HK-2 (cell line): ENCODE measurements around the gene SUMO4.
"Not testable (repeated sequence)": the region's sequence is repeated elsewhere in the genome, so short reads cannot be mapped to it uniquely, and the experiment has no call there.

Experiments used
- DNase-seq: peaks from one replicate; pipeline ENCODE4 v3.0.0-alpha.2; 2018; ENCODE audit not compliant: unreplicated experiment

Gene SUMO4

DNA sequence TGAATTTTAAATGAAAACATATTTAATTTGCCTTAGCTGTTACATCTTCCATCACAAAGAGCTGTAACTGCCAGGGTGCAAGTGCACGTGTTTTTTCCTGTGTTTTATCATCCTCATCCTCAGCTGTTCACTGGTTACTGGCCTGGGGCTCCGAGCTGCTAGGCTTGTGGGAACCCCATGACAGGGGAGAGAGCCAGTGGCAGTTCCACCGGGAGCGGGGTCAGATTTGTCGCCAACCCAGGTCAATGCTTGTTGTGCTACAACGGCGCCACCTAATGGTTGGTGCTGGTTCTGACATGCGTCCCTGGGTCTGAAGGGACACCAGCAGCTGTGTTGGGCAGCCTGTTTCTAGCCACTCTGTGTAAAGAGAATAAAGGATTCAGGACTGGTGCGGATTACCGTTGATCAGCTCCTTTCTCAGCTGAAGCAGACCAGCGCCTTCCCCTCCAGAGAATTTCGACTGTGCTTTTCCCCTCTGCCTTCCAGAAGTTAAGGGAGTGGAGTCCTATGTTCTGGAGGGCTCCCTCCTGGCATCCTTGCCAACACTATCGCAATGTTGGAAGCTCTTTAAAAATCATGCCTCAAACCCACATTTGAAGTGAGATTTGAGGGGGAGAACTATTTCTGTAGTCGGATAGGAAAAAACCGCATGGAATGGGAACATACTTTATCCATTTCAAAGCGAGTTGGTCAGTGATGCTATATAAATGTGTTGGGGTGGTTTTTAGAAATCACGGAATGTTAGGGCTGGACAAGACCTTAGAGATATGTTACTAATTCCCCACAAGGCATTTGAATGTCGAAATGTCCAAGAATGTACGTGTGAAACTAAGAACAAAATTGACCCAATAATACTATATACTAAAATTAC is 32.1 kb downstream of the SUMO4 start:
- peak; percentile 91 for DNase-seq

DNA sequence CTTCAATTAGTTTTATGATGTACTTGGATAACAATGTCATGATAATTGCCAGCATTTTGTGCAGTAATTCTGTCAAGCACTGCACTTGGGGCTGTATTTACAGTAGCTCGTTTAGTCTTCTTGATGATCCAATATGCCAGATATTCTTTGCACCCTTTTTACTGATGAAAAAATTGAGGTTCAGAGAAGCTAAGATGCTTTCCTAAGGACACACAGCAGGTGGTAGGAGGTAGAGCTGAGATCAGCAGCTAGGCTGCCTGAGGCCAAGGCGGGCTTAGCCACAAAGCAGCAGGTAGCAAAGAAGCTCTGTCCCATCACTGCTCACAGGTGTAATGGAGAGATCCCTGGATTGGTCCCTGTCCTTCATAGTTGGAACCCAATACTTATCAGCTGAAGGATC is 33.3 kb downstream of the SUMO4 start:
- no peak for DNase-seq

DNA sequence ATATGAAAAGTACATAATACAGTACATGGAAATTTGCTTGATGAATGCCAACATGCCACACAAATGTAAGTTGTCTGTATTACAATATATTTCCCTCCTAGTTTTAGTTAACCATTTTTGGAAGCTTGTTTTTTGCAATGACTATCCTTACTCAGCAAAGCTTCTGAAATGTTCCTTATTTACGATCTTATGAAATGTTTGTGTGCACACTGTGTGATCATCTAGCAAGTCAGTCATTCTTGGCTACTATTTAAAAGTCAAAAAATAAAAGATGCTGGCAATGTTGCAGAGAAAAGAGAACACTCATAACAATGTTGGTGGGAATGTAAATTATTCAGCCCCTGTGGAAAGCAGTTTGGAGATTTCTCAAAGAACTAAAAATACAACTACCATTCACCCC is 33.8 kb downstream of the SUMO4 start:
- DNase-seq, result no peak

DNA sequence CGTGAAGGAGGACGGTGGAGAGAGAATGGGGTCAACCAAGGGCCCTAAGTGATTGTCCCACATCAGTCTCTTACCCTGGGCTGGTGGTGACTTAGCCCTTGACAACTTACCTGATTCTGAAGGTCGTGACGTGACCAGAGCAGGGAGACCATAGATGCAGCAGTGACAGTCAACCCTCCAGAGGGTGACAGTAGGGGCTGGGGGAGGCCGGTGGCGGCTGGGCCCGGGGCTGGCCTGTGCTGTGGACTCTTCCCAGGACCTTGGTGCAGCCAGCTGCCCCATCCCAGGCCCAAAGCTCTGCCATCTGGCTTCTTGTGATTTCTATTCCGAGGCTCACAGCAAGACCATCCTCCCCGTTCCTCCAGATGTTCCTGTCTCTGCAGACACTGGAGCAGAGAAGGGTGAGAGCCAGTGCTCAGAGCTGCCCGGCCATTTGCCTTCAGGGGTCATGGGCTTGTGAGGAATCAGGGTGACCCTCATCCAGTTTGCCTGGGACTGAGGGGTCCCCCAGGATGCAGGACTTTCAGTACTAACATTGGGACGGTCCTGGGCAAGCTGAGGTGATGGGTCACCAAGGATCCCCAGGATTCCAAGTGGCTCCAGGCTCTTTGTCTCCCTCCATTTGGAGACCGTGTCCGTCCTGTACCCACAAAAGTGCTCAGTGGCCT is 36.0 kb downstream of the SUMO4 start:
- no peak for DNase-seq

DNA sequence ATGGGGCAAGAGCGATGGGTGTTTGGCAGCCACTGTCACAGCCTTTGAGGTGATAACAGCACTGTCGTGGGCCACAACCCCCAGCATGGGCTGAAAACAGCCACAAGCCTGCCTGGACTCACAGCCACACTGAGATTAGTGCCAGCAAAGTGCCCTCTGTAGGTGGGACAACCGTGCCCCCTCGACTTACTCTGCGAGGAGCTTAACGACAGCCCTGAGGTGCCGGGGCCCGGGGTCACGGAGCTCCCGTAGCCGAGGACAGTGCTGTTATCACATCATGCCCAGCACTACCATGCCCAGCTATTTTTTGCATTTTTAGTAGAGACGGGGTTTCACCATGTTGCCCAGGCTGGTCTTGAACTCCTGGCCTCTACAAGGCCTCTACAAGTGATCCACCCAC is 36.6 kb downstream of the SUMO4 start:
- DNase-seq, result no peak

GRCh38 chr6:149437212-149437611 is 37.1 kb downstream of the SUMO4 start:
- no peak for DNase-seq

DNA sequence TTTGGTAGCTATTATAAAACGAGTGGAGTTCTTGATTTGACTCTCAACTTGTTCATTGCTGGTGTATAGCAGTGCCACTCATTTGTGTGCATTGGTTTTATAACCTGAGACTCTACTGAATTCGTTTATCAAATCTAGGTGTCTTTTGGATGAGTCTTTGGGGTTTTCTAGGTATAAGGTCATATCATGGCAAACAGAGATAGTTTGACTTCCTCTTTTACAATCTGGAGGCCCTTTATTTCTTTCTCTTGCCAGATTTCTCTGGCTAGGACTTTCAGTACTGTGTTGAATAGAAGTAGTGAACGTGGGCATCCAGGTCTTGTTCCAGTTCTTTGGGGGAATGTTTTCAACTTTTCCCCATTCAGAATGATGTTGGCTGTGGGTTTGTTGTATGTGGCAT is 38.8 kb downstream of the SUMO4 start:
- DNase-seq, result no peak

DNA sequence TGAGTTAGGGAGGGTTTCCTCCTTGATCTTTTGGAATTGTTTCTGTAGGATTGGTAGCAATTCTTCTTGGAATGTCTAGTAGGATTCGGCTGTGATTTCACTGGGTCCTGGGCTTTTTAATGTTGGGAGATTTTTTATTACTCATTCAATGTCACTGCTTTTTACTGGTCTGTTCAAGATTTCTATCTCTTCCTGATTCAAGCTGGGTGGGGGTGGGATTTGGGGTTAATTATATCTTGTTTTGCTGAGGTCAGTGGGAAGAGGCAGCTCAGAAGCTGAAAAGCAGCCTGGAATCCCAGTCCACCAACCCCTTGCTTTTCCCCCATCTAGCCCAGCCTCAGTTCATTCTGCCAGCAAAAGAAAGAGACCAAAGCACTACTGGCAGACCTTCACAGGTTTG is 39.6 kb downstream of the SUMO4 start:
- DNase-seq, result no peak

GRCh38 chr6:149440735-149441671 is 40.9 kb downstream of the SUMO4 start:
- no peak for DNase-seq

DNA sequence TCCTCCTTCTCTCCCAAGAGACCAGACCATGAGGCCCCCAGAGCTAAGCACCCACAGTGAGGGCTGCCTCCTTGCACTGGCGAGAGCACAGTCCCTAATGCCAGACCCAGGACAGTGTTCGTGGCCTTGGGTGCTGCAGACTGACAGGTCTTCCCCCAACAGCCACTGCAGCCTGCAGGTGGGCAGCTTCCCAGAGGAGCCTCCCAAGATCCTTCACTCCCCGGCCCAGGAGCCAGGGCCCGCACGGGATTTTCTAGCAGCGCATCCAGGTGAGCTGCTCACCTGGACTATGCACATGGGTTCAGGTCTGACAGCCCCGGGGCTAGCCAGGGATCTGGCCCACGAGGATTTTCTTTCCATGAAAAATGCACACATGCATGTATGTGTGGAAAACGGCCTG is 41.7 kb downstream of the SUMO4 start:
- DNase-seq, result no peak

DNA sequence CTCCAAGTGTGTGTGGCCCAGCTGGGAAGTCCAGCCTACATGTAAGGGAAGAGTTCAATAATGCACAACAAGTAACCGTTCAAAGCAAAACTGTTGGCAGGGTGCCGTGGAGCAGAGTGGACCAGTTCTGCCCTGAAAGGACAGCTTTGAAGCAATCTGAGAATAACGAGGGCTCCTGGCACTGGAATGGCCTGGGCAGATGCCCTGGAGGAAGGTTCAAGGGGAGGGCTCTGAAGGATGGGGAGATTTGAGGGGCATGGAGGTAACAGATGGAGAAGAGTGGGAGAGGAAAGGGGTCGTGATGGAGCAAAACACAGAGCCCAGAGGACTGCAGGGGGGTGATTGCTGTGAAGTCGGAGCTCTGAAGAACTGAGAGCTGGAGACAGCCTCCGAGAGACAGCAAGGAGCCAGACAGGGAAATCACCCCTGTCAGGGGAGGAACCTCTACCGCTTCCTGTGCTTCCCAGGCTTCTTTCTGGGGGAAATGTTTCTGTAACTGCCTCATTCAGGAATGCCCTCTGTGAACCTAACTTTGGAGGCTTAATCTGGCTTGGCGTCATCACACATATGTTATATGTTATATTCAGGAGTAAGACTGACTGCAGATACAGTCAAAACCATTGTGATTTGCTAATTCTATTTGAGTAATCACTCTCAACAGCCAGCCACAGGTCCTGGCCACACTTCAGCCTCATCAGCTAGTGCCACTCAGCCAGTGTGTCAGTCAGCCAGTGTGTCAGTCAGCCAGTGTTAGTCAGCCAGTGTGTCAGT is 43.5 kb downstream of the SUMO4 start:
- DNase-seq, result no peak

DNA sequence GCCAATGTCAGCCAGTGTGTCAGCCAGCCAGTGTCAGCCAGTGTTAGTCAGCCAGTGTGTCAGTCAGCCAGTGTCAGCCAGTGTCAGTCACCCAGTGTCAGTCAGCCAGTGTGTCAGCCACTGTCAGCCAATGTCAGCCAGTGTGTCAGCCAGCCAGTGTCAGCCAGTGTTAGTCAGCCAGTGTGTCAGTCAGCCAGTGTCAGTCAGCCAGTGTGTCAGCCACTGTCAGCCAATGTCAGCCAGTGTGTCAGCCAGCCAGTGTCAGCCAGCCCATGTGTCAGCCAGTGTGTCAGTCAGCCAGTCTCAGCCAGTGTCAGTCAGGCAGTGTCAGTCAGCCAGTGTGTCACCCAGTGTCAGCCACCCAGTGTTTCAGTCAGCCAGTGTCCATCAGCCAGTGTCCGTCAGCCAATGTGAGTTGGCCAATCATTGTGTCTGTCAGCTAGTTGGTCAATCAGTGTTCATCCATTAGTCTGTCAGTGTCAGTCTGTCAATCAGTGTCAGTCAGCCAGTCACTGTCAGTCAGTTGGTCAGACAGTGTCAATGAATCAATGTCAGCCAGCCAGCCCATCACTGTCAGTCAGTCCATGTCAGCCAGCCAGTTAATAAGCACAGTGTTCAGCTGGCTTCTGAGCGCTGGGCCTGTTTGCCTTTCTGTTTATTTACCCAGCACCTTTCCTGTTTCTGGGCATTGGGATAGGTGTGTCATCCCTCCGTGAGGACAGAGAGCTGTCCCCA is 44.5 kb downstream of the SUMO4 start:
- DNase-seq, result not testable (repeated sequence)

DNA sequence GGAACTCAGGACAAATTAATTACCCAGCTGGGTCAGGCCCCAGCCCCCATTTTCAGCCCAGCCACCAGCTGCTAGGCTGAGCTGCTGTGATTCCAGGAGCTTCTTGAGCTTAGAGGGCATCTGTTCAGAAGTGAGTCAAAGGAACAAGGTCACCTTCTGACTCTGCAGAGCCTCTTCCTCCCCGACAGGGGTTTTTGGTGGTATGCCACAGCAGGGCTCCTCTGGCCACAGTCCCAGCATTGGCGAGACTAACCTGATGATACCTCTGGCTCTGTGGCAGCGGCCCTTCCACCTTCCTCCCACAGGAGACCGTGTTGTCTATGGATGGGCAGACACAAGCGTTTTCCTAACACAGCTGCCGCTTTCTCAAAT is 45.0 kb downstream of the SUMO4 start:
- DNase-seq, result no peak

GRCh38 chr6:149445573-149445972 is 45.5 kb downstream of the SUMO4 start:
- no peak for DNase-seq

- no peak for DNase-seq
Measured at GRCh38 chr6:149446791-149447376, 46.8 kb downstream of the SUMO4 start.

GRCh38 chr6:149448821-149449453 is 48.9 kb downstream of the SUMO4 start:
- DNase-seq, result no peak

DNA sequence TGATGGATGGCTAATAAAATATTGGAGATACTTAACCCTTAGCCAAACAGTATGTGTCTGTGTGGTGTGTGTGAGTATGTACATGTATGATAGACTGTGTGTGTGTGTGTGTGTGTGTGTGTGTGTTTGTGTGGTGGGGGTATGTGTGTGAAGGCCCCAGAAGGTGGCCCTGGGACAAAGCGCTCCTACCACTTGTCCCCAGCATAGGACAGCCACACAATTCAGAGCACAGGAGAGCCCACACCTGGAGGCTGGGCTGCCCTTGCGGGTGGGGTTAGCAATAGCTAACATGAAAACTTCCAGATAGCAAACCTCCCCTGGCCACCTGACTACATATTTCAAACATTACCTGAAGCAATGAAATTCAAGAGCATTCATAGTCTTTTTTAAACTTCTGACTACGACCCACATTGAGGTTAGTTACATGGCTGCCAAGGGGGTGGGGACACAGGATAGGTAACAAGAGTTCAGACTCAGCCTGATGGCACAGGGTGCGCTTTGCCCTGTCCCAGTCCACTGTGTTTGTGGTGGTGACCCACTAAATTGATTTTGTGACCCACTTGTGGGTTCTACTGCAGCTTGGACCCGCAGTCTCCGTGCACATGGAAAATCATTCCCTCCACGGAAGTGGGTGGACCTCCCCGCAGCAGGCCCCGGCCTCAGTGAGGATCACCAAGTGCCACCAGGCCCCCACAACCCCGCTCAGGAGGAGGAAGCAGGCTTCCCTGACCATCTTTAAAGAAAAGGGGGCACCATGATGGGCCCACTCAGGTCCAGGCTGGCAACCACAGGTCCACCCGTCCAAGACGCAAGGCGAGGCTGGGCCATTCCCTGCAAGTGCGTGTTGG is 50.0 kb downstream of the SUMO4 start:
- no peak for DNase-seq
